ENCODE results near the gene CRACDL. TPM values are rescaled to one million over a fixed set of nuclear protein-coding genes. Genes with fewer than 3 reads are reported as not detected.

The CRACDL gene
- total and polyA plus RNA-seq, 3 experiments from 2014 or later = 0.22 to 1.2 (median 0.27) TPM

DNA sequence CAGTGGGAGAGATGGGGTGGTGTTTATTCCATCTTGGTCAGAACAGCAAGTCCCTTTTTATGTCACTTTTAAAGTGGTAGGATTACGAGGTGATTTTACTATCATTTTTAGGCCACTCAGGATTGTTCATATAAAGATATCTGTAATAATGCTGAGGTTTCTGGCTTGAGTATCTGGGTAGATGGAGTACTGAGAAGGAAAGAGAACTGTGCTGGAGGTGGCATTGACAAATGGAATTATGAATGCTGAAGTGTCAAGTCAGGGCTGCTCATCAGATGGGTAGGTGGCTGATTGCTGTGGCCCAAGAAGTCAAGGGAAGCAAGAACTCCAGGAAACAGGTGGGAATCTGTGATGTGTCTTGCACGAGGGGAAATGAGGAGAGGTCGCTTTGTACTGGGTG is 119.7 kb downstream of the CRACDL start:
- Mint-ChIP-seq H3K4me1 (peaks cover 6 to 26% (median 15%) of the 10 kb centered on the region in 3 donors), H3K9me3 (no peaks in the 10 kb centered on the region), H3K36me3 (peaks cover 0 to 7% (median 2%) of the 10 kb centered on the region in 3 donors), H3K4me3 (no peak overlapping the region), H3K27me3 (peaks cover 6% of the 10 kb centered on the region in 2 donors), H3K27ac (no peak overlapping the region)
- CTCF ChIA-PET = interaction anchor here (0.9 to 1.2 kb wide), 2 partner anchors 21 to 167 kb away, joined by 3 read pairs; no protein-coding TSS in a partner anchor
- H3K36me3 ChIP-seq (ENCODE audit: insufficient read depth, low read length) = no peaks in the 10 kb centered on the region
- POLR2A ChIA-PET = no interaction called here
- DNase-seq = no peak
- H3K9me3 ChIP-seq (ENCODE audit: low read length) = no peaks in the 10 kb centered on the region
- no peaks in the 10 kb centered on the region for H3K27me3 ChIP-seq (ENCODE audit: insufficient read depth, low read length, poor library complexity, severe bottlenecking)
- no peak overlapping the region for H3K27ac ChIP-seq (ENCODE audit: low read depth, low read length)
- H3K4me3 ChIP-seq (ENCODE audit: low read length) = no peak overlapping the region
- no peaks in the 10 kb centered on the region for H3K4me1 ChIP-seq (ENCODE audit: insufficient read depth, low read length)

DNA sequence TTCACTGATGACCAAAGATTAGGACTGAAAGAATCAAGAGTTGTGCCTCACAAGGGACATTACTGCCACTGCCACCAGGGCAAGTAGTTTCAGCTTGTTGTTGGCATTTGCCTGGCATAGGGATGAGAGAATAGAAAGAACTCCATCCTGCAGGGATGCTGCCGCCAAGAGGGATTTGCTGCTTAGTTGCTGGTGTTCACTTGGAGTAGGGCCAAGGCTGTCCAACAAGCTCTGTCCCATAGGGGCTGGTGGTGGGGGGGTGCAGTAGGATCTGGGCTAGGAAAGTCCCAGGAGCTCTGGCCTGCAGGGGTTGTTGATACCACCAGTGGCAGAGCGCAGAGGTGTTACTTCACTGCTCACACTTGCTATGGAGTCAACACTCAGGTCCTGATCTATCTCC is 120.2 kb downstream of the CRACDL start:
- H3K36me3 ChIP-seq (ENCODE audit: insufficient read depth, low read length) = no peaks in the 10 kb centered on the region
- no peak overlapping the region for H3K4me3 ChIP-seq (ENCODE audit: low read length)
- Mint-ChIP-seq H3K27ac (peak overlapping the region in 1 of 8 donors; percentile 88), H3K27me3 (peaks cover 6 to 7% of the 10 kb centered on the region in 2 donors), H3K4me3 (no peak overlapping the region), H3K4me1 (peaks cover 6 to 21% (median 15%) of the 10 kb centered on the region in 3 donors), H3K9me3 (no peaks in the 10 kb centered on the region), H3K36me3 (peaks cover 0 to 7% (median 2%) of the 10 kb centered on the region in 3 donors)
- no peaks in the 10 kb centered on the region for H3K4me1 ChIP-seq (ENCODE audit: insufficient read depth, low read length)
- CTCF ChIA-PET = interaction anchor here (0.9 to 1.2 kb wide), 2 partner anchors 22 to 166 kb away, joined by 3 read pairs; no protein-coding TSS in a partner anchor
- DNase-seq = no peak
- H3K27me3 ChIP-seq (ENCODE audit: insufficient read depth, low read length, poor library complexity, severe bottlenecking) = no peaks in the 10 kb centered on the region
- no peaks in the 10 kb centered on the region for H3K9me3 ChIP-seq (ENCODE audit: low read length)
- H3K27ac ChIP-seq (ENCODE audit: low read depth, low read length) = no peak overlapping the region
- POLR2A ChIA-PET = no interaction called here

DNA sequence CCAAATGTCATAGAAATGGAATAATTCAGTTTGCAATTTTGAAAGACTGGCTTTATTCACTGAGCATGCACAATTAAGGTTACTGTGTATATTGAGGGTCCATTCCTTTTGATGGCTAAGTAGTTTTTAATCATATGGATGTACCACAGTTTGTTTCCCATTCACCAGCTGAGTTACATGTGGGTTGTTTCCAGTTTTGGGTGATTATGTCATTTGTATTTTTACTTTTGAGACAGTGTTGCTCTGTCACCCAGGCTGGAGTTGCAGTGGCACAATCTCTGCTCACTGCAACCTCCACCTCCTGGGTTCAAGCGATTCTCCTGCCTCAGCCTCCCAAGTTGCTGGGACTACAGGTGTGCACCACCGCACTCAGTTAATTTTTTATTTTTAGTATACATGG is 124.3 kb downstream of the CRACDL start:
- no peak overlapping the region for H3K4me3 Mint-ChIP-seq
- Histone ChIP-seq H3K27ac (ENCODE audit: low read depth, low read length) (no peak overlapping the region), H3K9me3 (ENCODE audit: low read length) (no peaks in the 10 kb centered on the region), H3K36me3 (ENCODE audit: insufficient read depth, low read length) (no peaks in the 10 kb centered on the region), H3K27me3 (ENCODE audit: insufficient read depth, low read length, poor library complexity, severe bottlenecking) (no peaks in the 10 kb centered on the region), H3K4me3 (ENCODE audit: low read length) (no peak overlapping the region), H3K4me1 (ENCODE audit: insufficient read depth, low read length) (peaks cover 9% of the 10 kb centered on the region)
- H3K9me3 Mint-ChIP-seq = no peaks in the 10 kb centered on the region
- H3K4me1 Mint-ChIP-seq = peaks cover 10 to 17% (median 13%) of the 10 kb centered on the region in 3 donors
- peaks cover 0 to 16% (median 4%) of the 10 kb centered on the region in 3 donors for H3K36me3 Mint-ChIP-seq
- peaks cover 12 to 13% of the 10 kb centered on the region in 2 donors for H3K27me3 Mint-ChIP-seq
- ChIA-PET CTCF (interaction anchor here (0.7 kb wide), 1 partner anchor 350 kb away, joined by 4 read pairs; no protein-coding TSS in a partner anchor), POLR2A (no interaction called here)
- no peak overlapping the region for H3K27ac Mint-ChIP-seq
- no peak for DNase-seq

DNA sequence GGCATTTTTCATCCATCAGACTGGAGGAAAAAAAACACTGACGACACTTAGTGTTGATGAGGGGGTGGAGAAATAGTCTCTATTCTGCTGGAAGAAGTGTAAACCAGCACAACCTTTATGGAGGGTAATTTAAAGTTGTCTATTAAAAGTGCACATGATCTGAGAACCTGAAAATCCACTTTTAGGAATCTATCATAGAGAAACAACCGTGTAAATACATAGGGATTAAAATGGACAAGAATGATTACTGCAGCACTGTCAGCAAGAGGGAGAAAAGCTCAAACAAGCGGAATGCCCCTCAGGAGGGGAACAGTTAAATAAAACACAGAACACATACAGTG is 125.5 kb downstream of the CRACDL start:
- no peak overlapping the region for H3K4me3 Mint-ChIP-seq
- H3K36me3 Mint-ChIP-seq = peaks cover 0 to 16% (median 4%) of the 10 kb centered on the region in 3 donors
- H3K4me1 Mint-ChIP-seq = peaks cover 10 to 17% (median 15%) of the 10 kb centered on the region in 3 donors
- no peaks in the 10 kb centered on the region for H3K9me3 ChIP-seq (ENCODE audit: low read length)
- ChIA-PET POLR2A (no interaction called here), CTCF (no interaction called here)
- H3K27me3 Mint-ChIP-seq = peaks cover 9 to 13% of the 10 kb centered on the region in 2 donors
- peaks cover 10% of the 10 kb centered on the region for H3K4me1 ChIP-seq (ENCODE audit: insufficient read depth, low read length)
- H3K27me3 ChIP-seq (ENCODE audit: insufficient read depth, low read length, poor library complexity, severe bottlenecking) = no peaks in the 10 kb centered on the region
- no peaks in the 10 kb centered on the region for H3K36me3 ChIP-seq (ENCODE audit: insufficient read depth, low read length)
- no peak overlapping the region for H3K27ac ChIP-seq (ENCODE audit: low read depth, low read length)
- H3K9me3 Mint-ChIP-seq = no peaks in the 10 kb centered on the region
- no peak overlapping the region for H3K27ac Mint-ChIP-seq
- H3K4me3 ChIP-seq (ENCODE audit: low read length) = no peak overlapping the region
- no peak for DNase-seq

DNA sequence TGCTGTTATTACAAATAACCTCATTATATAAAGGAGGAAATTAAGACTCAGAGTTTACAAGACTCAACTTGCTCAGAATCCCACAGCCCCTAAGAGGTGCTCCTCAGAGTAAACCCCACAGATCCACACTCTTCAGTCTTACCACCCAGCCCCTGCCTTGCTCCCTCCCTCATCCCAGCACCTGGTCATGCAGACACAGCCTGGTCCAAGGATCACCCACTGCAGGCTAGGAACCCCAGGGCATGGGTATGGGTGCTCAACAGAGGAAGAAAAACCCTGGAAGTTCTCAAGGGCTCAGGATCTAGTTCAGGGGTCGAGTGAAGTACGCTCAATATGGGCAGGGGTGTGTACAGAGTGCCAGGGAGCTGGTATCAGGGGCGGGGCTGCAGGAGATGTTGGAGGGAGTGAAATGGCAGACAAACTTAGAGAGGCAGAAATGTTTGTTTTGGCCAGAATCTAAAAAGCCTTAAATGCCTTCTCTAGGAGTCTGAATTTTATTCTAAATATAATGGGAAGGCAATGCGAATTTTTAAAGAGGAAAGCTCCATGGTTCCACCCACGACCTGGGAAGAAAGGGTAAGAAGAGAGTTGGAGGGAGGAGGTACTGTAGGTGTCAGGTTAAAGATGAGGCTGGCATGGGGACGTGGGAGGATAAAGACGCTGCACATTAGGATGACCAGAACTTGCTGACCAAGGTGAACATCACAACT is 126.0 kb downstream of the CRACDL start:
- Histone ChIP-seq H3K27ac (ENCODE audit: low read depth, low read length) (no peak overlapping the region), H3K4me3 (ENCODE audit: low read length) (no peak overlapping the region), H3K4me1 (ENCODE audit: insufficient read depth, low read length) (peaks cover 10% of the 10 kb centered on the region), H3K9me3 (ENCODE audit: low read length) (no peaks in the 10 kb centered on the region), H3K27me3 (ENCODE audit: insufficient read depth, low read length, poor library complexity, severe bottlenecking) (no peaks in the 10 kb centered on the region), H3K36me3 (ENCODE audit: insufficient read depth, low read length) (no peaks in the 10 kb centered on the region)
- Mint-ChIP-seq H3K27ac (no peak overlapping the region), H3K27me3 (peaks cover 9 to 13% of the 10 kb centered on the region in 2 donors), H3K9me3 (no peaks in the 10 kb centered on the region), H3K4me1 (peaks cover 10 to 19% (median 17%) of the 10 kb centered on the region in 3 donors), H3K4me3 (no peak overlapping the region), H3K36me3 (peaks cover 0 to 16% (median 4%) of the 10 kb centered on the region in 3 donors)
- DNase-seq = no peak
- ChIA-PET CTCF (interaction anchor here (1.2 kb wide), 1 partner anchor 34 kb away, joined by 3 read pairs; no protein-coding TSS in a partner anchor), POLR2A (no interaction called here)

DNA sequence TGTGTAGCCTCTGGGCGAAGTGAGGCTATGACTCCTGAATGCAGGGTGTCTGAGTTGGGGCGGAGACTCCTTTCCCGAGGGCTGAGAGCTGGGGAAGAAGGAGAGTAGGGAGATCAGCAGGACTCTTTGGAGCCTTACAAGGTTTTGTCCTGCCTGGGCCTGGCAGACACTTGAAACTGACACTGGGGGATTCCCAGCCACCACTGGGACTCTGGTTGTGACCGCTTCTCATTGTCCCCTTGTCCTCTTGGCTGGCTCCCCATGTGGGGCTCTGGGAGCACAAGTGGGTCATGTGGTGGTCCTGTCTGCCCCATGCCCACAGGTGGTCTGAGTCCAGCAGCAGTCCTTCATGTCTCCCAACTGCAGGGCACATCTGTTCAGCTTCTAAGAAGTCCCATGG is 126.9 kb downstream of the CRACDL start:
- CTCF ChIA-PET = interaction anchor here (1.2 kb wide), 1 partner anchor 34 kb away, joined by 3 read pairs; no protein-coding TSS in a partner anchor

DNA sequence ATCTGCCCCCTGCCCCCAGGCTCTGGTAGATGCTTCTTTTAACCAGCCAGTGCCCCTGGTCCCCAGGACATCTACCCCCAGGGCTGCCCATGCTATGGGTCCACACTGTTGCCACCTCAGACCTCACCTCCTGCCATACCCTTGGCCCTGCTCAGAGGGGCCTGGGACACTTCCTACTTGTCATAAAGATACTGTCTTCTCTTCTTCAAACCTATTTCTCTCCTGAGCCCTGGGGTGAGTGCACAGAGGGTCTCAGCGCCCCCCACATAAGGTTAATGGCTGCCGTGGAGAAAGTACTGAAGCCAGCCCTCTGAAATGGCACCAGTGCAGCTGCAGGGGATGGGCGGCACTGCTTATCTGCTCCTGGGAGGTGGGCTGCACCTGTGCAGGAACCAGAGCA is 127.5 kb downstream of the CRACDL start:
- peaks cover 9 to 11% of the 10 kb centered on the region in 2 donors for H3K27me3 Mint-ChIP-seq

More for the DNA sequence above, 126.9 kb downstream of the CRACDL start:
- no peak for DNase-seq
- Mint-ChIP-seq H3K27me3 (peaks cover 9 to 13% of the 10 kb centered on the region in 2 donors), H3K4me1 (peaks cover 9 to 19% (median 10%) of the 10 kb centered on the region in 3 donors), H3K4me3 (no peak overlapping the region), H3K27ac (peak overlapping the region in 1 of 8 donors; percentile 78), H3K9me3 (no peaks in the 10 kb centered on the region), H3K36me3 (peaks cover 0 to 9% (median 2%) of the 10 kb centered on the region in 3 donors)
- H3K36me3 ChIP-seq (ENCODE audit: insufficient read depth, low read length) = no peaks in the 10 kb centered on the region
- POLR2A ChIA-PET = no interaction called here
- H3K4me3 ChIP-seq (ENCODE audit: low read length) = no peak overlapping the region
- H3K27me3 ChIP-seq (ENCODE audit: insufficient read depth, low read length, poor library complexity, severe bottlenecking) = no peaks in the 10 kb centered on the region
- no peaks in the 10 kb centered on the region for H3K9me3 ChIP-seq (ENCODE audit: low read length)
- H3K4me1 ChIP-seq (ENCODE audit: insufficient read depth, low read length) = peaks cover 10% of the 10 kb centered on the region
- no peak overlapping the region for H3K27ac ChIP-seq (ENCODE audit: low read depth, low read length)

DNA sequence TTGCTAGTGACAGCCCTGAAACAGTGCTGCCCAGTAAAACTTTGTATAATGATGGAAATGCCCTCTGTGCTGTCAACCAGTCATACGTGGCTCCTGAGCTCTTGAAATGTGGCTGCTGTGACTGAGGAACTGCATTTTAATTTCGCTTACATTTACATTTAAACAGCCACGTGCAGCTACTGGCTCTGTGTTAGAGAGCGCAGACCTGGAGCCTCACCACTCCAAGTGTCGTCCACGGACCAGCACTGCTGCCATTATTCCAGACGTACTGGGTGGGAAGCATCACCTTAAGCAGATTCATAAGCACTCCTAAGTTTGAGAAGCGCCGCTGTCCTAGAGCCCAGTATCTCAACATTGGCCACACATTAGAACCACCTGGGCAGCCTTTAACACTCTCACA is 128.1 kb downstream of the CRACDL start:
- Mint-ChIP-seq H3K4me3 (no peak overlapping the region), H3K36me3 (peaks cover 0 to 9% (median 2%) of the 10 kb centered on the region in 3 donors), H3K27ac (no peak overlapping the region), H3K27me3 (peaks cover 9 to 11% of the 10 kb centered on the region in 2 donors), H3K4me1 (peaks cover 9 to 19% (median 9%) of the 10 kb centered on the region in 3 donors), H3K9me3 (no peaks in the 10 kb centered on the region)
- ChIA-PET CTCF (interaction anchor here (1.4 kb wide), 1 partner anchor 14 kb away, joined by 4 read pairs; no protein-coding TSS in a partner anchor), POLR2A (no interaction called here)
- H3K4me3 ChIP-seq (ENCODE audit: low read length) = no peak overlapping the region
- no peak for DNase-seq
- no peaks in the 10 kb centered on the region for H3K9me3 ChIP-seq (ENCODE audit: low read length)
- peaks cover 10% of the 10 kb centered on the region for H3K4me1 ChIP-seq (ENCODE audit: insufficient read depth, low read length)
- no peaks in the 10 kb centered on the region for H3K27me3 ChIP-seq (ENCODE audit: insufficient read depth, low read length, poor library complexity, severe bottlenecking)
- no peaks in the 10 kb centered on the region for H3K36me3 ChIP-seq (ENCODE audit: insufficient read depth, low read length)
- no peak overlapping the region for H3K27ac ChIP-seq (ENCODE audit: low read depth, low read length)

More for the DNA sequence above, 127.5 kb downstream of the CRACDL start:
- H3K9me3 Mint-ChIP-seq = no peaks in the 10 kb centered on the region
- no peak for DNase-seq
- peak overlapping the region in 1 of 8 donors; percentile 63 for H3K27ac Mint-ChIP-seq
- no peak overlapping the region for H3K4me3 Mint-ChIP-seq
- H3K36me3 Mint-ChIP-seq = peaks cover 0 to 9% (median 2%) of the 10 kb centered on the region in 3 donors
- H3K4me1 Mint-ChIP-seq = peaks cover 9 to 19% (median 9%) of the 10 kb centered on the region in 3 donors
- ChIA-PET CTCF (no interaction called here), POLR2A (no interaction called here)
- Histone ChIP-seq H3K4me1 (ENCODE audit: insufficient read depth, low read length) (peaks cover 10% of the 10 kb centered on the region), H3K36me3 (ENCODE audit: insufficient read depth, low read length) (no peaks in the 10 kb centered on the region), H3K9me3 (ENCODE audit: low read length) (no peaks in the 10 kb centered on the region), H3K27me3 (ENCODE audit: insufficient read depth, low read length, poor library complexity, severe bottlenecking) (no peaks in the 10 kb centered on the region), H3K27ac (ENCODE audit: low read depth, low read length) (no peak overlapping the region), H3K4me3 (ENCODE audit: low read length) (no peak overlapping the region)
